ENCODE data around the gene MYO1B.

GRCh38 chr2:191415858-191416257, 170.7 kb downstream of the MYO1B start:
- TF ChIP-seq, protein P1, sequence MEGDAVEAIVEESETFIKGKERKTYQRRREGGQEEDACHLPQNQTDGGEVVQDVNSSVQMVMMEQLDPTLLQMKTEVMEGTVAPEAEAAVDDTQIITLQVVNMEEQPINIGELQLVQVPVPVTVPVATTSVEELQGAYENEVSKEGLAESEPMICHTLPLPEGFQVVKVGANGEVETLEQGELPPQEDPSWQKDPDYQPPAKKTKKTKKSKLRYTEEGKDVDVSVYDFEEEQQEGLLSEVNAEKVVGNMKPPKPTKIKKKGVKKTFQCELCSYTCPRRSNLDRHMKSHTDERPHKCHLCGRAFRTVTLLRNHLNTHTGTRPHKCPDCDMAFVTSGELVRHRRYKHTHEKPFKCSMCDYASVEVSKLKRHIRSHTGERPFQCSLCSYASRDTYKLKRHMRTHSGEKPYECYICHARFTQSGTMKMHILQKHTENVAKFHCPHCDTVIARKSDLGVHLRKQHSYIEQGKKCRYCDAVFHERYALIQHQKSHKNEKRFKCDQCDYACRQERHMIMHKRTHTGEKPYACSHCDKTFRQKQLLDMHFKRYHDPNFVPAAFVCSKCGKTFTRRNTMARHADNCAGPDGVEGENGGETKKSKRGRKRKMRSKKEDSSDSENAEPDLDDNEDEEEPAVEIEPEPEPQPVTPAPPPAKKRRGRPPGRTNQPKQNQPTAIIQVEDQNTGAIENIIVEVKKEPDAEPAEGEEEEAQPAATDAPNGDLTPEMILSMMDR (IDR thresholded peaks at IDR 0.05), result no peak
- TF ChIP-seq POLR2A (IDR thresholded peaks at IDR 0.05), result no peak

Measured in vagina (tissue), 2 donors.